HG03060 (cell line): ENCODE results near the gene SH3RF3.

Experiments
- ATAC-seq: cut with Tn5 transposase; IDR thresholded peaks from one replicate; pipeline ENCODE4 v1.9.1; 2021; ENCODE audit warnings: low read depth, moderate number of reproducible peaks; ENCODE audit not compliant: unreplicated experiment

SH3RF3 gene

GRCh38 chr2:109342930-109343329 lies 213.9 kb downstream of the SH3RF3 start:
- no peak for ATAC-seq

GRCh38 chr2:109343460-109343859 lies 214.5 kb downstream of the SH3RF3 start:
- ATAC-seq = no peak

DNA sequence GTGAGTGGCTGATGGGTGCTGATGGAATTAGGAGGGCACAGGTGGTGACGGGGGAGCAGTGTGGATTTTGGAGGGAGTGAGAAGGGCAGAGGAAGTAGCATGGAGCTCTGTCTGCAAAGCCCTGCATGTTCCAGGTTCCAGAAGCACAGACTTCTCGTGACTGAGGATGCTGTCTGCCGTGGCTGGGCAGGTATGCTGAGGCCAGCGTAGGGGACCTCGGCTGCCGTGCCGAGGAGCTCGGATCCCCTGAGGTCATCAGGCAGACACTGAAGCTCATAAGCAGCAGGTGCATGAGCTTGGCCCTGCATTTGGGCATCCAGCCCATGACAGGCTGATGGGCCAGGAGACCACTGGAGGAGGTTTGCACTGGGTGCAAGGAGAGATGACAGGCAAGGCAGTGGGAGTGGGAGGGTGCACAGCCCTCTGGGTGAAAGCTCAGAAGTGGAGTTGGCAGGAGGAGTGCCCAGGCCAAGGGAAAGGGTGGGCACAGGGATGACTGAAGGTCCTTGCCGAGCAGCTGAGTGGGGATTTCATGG lies 215.3 kb downstream of the SH3RF3 start:
- no peak for ATAC-seq

- no peak for ATAC-seq
Measured at GRCh38 chr2:109345091-109345490, 216.1 kb downstream of the SH3RF3 start.

DNA sequence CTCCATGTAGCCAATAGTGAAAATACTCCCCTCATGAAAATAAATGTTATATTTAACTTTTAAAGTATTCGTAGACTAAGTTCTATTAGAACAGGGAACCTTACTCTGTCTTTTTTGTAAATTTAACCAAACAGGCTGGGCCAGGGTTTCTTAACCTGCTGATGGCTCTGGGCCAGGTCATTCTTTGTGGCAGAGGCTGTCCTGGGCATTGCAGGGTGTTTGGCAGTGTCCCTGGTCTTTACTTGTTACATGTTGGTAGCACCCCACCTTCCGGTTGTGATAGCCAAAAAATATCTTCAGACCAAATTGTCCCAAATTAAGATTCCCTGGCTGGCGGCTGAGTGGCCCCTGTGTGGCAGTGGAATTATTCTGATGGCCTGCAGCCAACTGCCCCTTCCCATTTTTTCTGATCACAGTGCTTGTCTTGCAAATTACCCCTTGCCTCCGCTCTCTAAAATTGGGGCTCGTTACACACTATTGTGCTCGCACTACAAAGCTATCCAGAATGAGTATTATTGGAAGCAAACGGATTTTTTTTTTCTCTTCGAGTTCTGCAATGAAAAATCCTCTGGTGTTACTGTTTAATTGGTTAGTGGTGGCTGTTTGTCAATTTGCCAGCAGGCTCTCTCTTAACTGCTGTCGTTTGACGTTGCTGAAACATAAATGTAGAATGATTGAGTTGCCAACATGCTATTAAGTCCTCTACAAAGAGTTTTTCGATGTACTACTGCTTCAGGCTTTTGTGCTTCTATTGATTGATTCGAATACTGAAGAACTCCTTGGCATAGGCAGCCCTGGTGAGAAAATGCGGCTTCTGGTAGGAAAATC lies 216.9 kb downstream of the SH3RF3 start:
- ATAC-seq = no peak

DNA sequence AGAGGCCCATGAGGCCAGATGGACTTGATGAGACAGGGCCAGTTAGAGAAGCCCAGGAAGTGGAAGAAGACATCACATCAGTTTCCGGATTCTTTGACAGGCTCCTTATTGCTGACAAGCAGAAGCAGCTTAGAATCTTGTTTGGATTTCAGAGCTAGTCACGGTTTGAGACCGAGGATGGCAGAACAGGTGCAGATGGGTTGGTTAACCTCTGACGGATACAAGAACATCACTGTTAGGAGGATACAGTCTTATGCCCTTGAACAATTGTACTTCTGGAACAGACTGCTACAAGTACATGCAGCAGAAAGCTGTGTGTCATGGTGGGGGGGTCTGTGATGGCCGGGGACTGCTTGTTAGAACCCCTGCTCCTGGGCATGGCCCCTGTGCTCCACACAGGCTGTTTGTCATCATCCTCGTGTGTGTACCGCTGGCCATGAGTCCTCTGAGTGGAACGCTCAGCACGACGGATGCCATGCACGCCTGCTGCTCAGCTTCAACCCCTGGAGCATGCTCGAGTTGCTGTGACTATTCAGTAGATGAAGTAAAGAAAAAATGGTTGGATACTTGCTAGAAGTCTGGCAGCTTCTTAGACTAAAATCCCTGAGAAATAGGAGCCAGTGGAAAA lies 217.7 kb downstream of the SH3RF3 start:
- ATAC-seq = no peak

DNA sequence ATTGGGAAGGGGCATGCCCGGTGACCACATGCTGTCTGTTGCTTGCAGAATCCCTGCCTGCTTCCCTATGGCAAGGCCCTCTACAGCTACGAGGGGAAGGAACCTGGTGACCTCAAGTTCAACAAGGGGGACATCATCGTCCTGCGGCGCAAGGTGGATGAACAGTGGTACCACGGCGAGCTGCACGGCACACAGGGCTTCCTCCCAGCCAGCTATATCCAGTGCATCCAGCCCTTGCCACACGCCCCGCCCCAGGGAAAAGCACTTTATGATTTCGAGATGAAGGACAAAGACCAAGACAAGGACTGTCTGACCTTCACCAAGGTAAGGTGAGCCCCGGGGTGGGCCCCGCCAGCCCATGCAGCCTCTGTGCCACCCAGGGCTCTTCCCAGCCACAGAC lies 218.6 kb downstream of the SH3RF3 start:
- no peak for ATAC-seq

DNA sequence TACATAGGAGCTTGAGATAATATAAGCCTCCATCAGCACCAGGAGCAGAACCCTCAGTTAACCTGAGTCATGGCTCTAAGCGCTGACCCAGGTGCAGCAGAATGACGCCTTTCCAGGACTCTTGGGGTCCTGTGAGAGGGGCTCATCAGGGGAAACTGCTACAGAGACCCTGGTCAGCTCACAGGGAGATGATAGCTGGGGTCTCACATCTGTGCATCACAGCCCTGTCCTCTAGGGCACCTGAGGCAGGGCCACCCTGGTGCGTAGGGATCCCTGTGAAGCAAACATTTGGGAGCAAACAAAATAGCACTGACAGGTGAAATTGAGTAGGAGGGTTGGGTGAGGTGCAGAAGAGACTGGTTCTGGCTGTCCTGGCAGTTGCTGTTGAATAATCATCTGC lies 219.2 kb downstream of the SH3RF3 start:
- no peak for ATAC-seq

DNA sequence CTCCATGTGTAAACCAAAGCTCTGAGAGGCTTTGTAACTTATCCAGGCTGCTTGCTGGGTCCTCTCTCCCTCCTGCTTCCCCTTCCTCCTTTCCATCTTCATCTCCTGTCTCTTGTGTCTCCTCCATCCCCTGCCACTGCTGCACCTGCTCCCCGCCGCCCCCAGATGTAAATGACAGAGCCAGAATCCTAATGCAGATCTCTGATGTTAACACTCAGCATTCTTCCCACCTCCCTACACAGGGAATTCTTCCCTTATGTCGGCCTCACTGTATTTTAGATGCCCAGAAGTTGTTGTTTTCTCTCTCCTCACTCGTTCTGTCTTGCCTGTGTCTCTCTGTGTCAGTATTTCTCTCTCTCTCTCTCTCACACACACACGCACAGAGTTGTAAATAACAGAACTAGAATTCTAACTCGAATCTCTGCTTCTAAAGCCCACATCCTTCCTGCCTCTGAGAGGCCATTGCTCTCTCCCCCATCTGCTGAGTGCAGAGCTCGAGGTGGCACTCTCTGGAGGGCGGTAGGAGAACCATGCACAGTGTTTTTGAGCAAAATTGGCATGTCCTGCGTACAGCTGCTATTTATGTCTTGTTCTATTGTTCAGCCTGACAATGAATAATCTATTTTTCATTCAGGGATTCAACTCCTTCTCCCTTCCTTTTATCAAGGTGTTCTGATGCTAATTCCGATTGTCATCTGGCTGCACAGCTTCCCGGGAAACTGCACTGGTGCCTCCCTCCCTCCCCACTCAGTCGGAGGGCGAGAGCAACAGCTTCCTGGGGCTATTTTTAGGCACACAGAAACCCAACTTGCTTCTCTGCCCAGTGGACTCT lies 219.9 kb downstream of the SH3RF3 start:
- no peak for ATAC-seq

DNA sequence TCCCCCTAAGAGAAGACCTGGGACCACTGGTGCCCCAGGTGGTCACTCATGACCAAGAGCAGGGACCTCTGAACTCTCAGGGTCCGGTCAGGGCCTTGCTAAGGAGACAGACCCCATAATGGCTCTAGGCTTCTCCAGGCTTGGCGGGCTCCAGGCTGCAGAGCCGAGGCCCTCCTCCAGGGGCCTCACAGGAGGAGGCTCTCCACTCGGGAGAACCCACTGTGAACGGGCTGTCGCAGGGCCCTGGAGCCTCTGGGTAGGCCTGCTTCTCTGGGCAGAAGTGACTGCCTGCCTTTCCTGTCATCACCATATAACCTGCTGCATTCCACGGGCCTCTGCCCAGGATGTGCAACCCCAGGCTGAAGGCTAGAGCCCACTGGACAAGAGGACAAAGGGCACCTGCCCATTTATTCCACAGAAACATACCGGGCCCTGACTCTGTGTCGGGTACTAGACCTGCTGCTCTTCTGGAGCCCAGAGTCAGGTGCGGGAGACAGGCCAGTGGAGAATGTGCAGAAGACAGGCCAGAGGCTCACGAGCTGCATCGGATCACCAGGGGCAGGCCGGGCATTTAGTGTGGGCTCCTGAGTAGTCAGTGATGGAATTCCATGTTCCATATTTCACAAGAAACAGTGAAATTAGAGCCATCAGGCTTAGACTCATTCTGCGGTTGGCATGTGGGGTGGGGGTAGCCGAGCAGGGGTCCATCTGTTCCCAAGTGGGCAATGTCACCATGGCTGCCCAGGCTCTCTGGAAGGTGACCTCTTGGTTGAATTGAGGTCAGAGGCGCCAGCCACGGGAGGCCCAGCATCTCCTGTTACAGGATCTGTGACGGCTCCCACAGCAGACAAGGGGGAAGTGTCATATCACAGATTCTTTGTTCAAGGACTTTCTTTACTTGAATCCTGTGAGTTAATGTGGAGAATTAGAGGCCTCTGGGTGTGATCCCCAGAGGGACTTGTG lies 220.8 kb downstream of the SH3RF3 start:
- no peak for ATAC-seq

GRCh38 chr2:109350526-109350925 lies 221.5 kb downstream of the SH3RF3 start:
- no peak for ATAC-seq

DNA sequence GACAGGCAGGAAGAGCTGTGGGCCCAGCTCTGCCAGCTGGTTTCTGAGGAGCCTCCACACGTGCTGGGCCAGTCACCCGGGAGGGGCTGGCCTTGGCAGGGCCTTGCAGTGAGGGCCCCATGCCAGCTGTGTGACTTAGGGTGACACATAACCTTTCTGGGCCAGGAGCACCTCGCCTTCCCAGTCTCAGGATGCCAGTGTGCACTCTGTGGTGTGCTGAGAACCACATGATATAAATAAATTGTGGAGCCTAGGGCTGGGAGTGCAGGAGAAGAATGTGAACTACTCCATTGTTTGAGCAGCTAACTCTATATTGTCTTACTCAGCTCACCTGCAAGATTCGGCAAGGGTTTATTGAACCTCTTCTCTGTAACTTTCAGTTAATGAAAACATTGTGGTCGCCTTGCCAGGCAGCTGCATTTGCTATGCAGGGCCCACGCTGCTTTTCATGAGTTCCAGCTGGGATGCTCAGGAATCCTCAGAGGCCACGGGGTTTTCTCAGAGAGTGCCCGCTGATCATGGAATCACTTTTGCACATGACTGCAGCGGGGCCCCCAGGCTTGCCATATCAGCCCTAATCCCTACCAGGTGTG lies 222.3 kb downstream of the SH3RF3 start:
- no peak for ATAC-seq

- ATAC-seq = no peak
Measured at GRCh38 chr2:109352056-109352897, 223.3 kb downstream of the SH3RF3 start.

DNA sequence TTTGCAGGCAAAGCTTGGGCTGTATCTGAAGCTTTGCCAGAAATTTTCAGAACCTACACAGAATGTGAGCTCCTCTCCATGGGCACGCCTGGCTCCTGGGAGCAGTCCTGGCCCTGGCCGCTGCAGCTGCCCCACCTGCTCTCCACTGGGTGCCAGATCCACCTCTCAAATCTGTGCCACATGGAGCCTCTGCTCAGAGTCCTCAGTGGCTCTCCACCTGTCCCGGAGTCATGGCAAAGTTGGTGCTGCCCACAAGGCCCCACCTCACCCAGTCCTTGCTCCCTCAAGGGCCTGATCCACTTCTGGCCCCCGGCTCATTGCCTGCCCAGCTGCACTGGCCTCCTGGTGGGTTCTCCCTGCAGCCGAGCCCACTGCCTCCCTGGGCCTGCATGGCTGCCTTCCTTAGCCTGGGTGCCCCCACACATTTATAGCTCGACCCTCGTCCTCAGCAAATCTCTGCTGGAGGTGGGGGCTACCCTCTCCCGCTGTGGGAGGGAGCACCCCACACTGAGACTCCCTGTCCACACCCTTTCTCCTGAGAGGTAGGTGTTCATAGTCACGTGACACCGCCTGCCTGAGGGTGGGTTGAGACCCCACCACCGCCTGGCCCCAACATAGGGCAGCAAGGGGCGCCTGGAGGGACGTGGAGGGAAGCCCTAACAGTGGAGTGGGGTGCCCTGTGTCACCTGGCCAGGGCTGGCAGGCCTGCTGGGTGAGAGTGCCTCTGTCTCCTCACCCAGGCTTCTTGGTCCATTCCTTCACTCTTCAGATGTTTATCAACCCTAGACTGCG lies 224.1 kb downstream of the SH3RF3 start:
- ATAC-seq = no peak

DNA sequence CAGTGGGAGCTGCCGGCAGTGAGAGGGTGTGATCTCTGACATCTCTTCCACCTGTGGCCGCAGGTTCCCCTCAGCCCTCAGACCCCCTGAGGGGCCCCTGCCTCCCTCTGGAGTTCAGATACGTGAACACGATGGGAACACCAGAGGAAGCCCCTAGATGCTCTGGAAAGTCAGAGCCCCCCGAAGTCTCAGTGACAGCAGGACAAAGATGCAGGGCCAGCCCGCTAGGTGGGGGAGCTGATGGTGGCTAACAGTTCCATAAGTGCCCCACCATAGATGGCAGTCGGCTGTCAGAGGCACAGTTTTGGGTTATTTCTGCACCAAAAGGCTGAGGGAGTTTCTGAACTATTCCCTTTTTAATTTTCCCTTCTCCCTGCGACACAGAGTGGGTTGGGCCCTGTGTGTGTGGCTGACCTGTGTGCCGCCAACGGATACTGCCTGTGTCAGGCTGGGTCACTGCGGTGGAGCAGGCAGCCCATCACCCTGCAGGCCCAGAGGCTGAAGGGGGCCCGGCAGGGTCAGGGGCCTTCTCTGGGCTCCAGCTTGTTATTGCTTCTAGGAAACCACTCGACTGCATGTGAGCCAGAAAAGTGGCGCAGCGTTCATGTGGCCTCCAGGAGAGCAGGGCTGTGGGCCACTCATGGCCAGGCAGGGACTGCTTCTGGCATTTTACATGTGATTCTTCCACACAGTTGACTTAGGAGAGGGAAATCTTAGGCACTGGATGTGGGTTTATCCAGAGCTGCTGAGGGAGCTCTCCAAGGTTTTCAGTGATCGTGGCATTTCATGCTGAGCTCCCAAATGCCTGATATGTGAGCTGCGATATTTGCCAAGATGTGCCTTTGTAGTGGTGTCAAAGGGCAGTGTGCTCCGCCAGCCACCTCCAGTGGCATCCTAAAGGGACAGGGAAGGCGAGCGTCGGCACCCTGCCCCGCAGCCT lies 225.1 kb downstream of the SH3RF3 start:
- no peak for ATAC-seq

DNA sequence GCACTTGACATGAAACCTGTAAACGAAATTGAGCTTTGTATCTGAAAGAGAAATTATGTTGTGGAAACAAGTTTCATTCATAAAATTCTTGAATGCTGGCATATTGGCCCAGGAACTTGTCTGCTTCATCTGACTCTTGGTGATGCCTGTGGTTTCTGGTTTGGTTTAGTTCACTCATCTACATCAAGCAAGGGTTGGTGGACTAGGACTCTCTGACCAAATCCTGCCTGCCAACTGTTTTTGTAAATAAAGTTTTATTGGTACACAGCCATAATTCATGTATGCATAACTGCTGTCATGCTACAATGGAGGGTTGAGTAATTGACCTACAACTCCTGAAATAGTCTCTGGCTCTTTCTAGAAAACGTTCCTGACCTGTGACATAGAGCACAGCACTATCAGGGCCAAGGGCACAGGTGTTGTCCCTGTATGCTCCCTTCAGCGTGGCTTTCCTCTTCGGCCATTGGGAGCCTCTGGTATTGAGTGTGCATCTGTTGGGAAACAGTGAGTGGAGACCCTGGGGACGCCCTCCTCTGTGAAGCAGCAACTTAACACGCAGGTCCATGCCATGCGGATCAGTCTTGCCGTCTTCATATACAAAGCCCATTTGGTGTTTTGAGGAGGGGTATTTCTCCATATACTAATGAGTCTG lies 226.3 kb downstream of the SH3RF3 start:
- ATAC-seq = no peak
